ENCODE data around the gene B3GNT7. TPM values are rescaled to one million over a fixed set of nuclear protein-coding genes. Genes with fewer than 3 reads are reported as not detected.

Gene B3GNT7
- total RNA-seq, 1 experiment from 2014 or later: 6.1 TPM

DNA sequence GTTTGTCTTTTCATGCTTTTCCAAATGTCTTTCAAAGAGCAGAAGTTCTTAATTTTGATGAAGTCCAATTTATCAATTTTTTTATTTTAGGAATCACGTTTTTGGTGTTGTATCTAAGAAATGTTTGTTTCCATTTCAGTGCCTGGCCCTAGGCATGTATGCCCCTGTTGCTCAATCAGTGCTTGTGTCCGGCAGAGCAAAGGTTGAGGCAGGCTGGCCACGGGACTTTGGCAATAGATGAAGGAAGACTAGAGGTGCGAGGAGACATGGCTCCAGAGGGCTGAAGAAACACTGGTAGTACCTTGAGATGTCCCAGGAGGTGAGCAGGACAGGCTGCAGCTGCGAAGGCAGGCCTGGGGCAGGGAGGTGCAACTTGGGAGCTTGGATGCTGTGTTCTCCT, 10.1 kb upstream of the B3GNT7 start:
- CTCF ChIA-PET: no interaction called here
- Histone ChIP-seq H2AFZ (ENCODE audit: low read depth, low read length, poor library complexity, severe bottlenecking) (no peak overlapping the region), H3K27ac (ENCODE audit: low read depth, low read length) (no peak overlapping the region), H3K9me3 (ENCODE audit: control insufficient read depth in 1 of 2, insufficient read depth in 1 of 2, low read depth in 1 of 2, low read length in 2 of 2) (no peaks in the 10 kb centered on the region; a peak in 1 of 4 replicates), H3K4me2 (ENCODE audit: low read length) (no peak overlapping the region), H3K36me3 (ENCODE audit: control insufficient read depth in 1 of 2, insufficient read depth in 2 of 2, low read length in 2 of 2) (no peaks in the 10 kb centered on the region; a peak in 1 of 4 replicates), H3K79me2 (ENCODE audit: insufficient read depth, low read length) (no peaks in the 10 kb centered on the region), H4K20me1 (ENCODE audit: insufficient read depth) (no peaks in the 10 kb centered on the region), H3K9ac (ENCODE audit: low read length) (no peak overlapping the region), H3K9me2 (ENCODE audit: insufficient read depth) (no peaks in the 10 kb centered on the region), H3K4me1 (ENCODE audit: control insufficient read depth in 1 of 2, insufficient read depth in 2 of 2, low read length in 2 of 2) (peaks cover 0 to 6% of the 10 kb centered on the region in 2 experiments; a peak in 1 of 4 replicates), H3K27me3 (ENCODE audit: insufficient read depth, low read length) (no peaks in the 10 kb centered on the region), H3K4me3 (replicated peaks in 1 of 2; ENCODE audit: low read depth in 1 of 2, low read length in 2 of 2) (no peak overlapping the region)
- RAD21 ChIA-PET (ENCODE audit: low non-redundant PET in 1 of 2, low total read pairs in 2 of 2, uncharacterized antibody in 2 of 2, unreplicated experiment in 2 of 2): no interaction called here
- POLR2A ChIA-PET: no interaction called here
- DNase-seq (ENCODE audit: low read depth, low spot score) (no peak), ATAC-seq (no peak)
- TF ChIP-seq ZFX (IDR thresholded peaks at IDR 0.05) (no peak), JUND (IDR thresholded peaks at IDR 0.05) (no peak), RAD21 (IDR thresholded peaks at IDR 0.05; ENCODE audit: low read depth) (no peak), TCF7L2 (IDR thresholded peaks at IDR 0.05; ENCODE audit: borderline replicate concordance, extremely low read depth, insufficient read depth, insufficient read length) (no peak), POLR2AphosphoS5 (IDR thresholded peaks at IDR 0.05; ENCODE audit: low read depth, low read length) (no peak), SIN3A (IDR thresholded peaks at IDR 0.05; ENCODE audit: low read depth) (no peak), CEBPB (IDR thresholded peaks at IDR 0.05; ENCODE audit: low read depth) (no peak), FOSL1 (IDR thresholded peaks at IDR 0.05; ENCODE audit: low read depth) (no peak), ELF1 (IDR thresholded peaks at IDR 0.05; ENCODE audit: borderline replicate concordance, low read depth) (no peak), SP1 (IDR thresholded peaks at IDR 0.05; ENCODE audit: low read depth) (no peak), EZH2 (IDR thresholded peaks at IDR 0.05) (no peak), ZNF274 (IDR thresholded peaks at IDR 0.05; ENCODE audit: low read depth, low read length) (no peak), CBX3 (IDR thresholded peaks at IDR 0.05; ENCODE audit: low read depth) (no peak), YY1 (IDR thresholded peaks at IDR 0.05; ENCODE audit: extremely low read depth, insufficient replicate concordance, low read depth, low read length) (no peak), SRF (IDR thresholded peaks at IDR 0.05; ENCODE audit: low read depth) (no peak)
- TF ChIP-seq, protein P1, sequence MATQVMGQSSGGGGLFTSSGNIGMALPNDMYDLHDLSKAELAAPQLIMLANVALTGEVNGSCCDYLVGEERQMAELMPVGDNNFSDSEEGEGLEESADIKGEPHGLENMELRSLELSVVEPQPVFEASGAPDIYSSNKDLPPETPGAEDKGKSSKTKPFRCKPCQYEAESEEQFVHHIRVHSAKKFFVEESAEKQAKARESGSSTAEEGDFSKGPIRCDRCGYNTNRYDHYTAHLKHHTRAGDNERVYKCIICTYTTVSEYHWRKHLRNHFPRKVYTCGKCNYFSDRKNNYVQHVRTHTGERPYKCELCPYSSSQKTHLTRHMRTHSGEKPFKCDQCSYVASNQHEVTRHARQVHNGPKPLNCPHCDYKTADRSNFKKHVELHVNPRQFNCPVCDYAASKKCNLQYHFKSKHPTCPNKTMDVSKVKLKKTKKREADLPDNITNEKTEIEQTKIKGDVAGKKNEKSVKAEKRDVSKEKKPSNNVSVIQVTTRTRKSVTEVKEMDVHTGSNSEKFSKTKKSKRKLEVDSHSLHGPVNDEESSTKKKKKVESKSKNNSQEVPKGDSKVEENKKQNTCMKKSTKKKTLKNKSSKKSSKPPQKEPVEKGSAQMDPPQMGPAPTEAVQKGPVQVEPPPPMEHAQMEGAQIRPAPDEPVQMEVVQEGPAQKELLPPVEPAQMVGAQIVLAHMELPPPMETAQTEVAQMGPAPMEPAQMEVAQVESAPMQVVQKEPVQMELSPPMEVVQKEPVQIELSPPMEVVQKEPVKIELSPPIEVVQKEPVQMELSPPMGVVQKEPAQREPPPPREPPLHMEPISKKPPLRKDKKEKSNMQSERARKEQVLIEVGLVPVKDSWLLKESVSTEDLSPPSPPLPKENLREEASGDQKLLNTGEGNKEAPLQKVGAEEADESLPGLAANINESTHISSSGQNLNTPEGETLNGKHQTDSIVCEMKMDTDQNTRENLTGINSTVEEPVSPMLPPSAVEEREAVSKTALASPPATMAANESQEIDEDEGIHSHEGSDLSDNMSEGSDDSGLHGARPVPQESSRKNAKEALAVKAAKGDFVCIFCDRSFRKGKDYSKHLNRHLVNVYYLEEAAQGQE (IDR thresholded peaks at IDR 0.05; ENCODE audit: low read depth): no peak
- TF ChIP-seq, protein P2, sequence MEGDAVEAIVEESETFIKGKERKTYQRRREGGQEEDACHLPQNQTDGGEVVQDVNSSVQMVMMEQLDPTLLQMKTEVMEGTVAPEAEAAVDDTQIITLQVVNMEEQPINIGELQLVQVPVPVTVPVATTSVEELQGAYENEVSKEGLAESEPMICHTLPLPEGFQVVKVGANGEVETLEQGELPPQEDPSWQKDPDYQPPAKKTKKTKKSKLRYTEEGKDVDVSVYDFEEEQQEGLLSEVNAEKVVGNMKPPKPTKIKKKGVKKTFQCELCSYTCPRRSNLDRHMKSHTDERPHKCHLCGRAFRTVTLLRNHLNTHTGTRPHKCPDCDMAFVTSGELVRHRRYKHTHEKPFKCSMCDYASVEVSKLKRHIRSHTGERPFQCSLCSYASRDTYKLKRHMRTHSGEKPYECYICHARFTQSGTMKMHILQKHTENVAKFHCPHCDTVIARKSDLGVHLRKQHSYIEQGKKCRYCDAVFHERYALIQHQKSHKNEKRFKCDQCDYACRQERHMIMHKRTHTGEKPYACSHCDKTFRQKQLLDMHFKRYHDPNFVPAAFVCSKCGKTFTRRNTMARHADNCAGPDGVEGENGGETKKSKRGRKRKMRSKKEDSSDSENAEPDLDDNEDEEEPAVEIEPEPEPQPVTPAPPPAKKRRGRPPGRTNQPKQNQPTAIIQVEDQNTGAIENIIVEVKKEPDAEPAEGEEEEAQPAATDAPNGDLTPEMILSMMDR (IDR thresholded peaks at IDR 0.05 in 2 of 3, conservative IDR thresholded peaks at IDR 0.05 in 1 of 3; ENCODE audit: borderline replicate concordance in 1 of 3, insufficient read depth in 1 of 3, low read depth in 2 of 3, low read length in 2 of 3): no peak
- TF ChIP-seq, protein P3, sequence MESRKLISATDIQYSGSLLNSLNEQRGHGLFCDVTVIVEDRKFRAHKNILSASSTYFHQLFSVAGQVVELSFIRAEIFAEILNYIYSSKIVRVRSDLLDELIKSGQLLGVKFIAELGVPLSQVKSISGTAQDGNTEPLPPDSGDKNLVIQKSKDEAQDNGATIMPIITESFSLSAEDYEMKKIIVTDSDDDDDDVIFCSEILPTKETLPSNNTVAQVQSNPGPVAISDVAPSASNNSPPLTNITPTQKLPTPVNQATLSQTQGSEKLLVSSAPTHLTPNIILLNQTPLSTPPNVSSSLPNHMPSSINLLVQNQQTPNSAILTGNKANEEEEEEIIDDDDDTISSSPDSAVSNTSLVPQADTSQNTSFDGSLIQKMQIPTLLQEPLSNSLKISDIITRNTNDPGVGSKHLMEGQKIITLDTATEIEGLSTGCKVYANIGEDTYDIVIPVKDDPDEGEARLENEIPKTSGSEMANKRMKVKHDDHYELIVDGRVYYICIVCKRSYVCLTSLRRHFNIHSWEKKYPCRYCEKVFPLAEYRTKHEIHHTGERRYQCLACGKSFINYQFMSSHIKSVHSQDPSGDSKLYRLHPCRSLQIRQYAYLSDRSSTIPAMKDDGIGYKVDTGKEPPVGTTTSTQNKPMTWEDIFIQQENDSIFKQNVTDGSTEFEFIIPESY (IDR thresholded peaks at IDR 0.05; ENCODE audit: extremely low read depth, insufficient replicate concordance, low read length): no peak
- TF ChIP-seq, protein P4, sequence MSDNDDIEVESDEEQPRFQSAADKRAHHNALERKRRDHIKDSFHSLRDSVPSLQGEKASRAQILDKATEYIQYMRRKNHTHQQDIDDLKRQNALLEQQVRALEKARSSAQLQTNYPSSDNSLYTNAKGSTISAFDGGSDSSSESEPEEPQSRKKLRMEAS (IDR thresholded peaks at IDR 0.05): no peak
- BruUV-seq (replicated peaks): no TSS peak
- intact Hi-C loops (cut with micrococcal nuclease): no loop called here
